ENCODE measurements around the gene CCDC127.

DNA sequence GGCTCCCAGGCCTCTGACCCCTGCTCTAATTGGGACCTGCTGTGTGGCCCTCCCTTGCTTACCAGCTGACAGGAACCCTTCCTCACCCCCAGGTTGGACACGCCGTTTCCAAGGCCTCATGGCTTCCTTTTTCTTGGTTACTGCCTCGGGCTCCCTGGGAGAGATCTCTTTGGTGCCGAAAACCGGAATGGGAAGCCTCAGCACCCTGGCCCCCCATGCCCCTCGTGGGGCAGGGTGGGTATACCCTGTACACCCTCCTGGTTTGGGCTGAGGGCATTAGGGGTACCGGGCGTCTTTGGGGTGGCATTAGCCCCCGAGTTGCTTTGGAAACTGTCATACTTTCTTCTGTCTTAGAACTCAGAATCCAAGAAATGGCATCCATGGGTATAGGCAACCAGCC lies 36.8 kb downstream of the CCDC127 start:
- no peak for TF ChIP-seq POLR2A (IDR thresholded peaks at IDR 0.05)
- TF ChIP-seq, protein P1, sequence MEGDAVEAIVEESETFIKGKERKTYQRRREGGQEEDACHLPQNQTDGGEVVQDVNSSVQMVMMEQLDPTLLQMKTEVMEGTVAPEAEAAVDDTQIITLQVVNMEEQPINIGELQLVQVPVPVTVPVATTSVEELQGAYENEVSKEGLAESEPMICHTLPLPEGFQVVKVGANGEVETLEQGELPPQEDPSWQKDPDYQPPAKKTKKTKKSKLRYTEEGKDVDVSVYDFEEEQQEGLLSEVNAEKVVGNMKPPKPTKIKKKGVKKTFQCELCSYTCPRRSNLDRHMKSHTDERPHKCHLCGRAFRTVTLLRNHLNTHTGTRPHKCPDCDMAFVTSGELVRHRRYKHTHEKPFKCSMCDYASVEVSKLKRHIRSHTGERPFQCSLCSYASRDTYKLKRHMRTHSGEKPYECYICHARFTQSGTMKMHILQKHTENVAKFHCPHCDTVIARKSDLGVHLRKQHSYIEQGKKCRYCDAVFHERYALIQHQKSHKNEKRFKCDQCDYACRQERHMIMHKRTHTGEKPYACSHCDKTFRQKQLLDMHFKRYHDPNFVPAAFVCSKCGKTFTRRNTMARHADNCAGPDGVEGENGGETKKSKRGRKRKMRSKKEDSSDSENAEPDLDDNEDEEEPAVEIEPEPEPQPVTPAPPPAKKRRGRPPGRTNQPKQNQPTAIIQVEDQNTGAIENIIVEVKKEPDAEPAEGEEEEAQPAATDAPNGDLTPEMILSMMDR (IDR thresholded peaks at IDR 0.05): no peak
- no peak for TF ChIP-seq EP300 (IDR thresholded peaks at IDR 0.05)
